K562 (cell line): ENCODE data around the gene VPS33A. TPM values are rescaled to one million over a fixed set of nuclear protein-coding genes. Genes with fewer than 3 reads are reported as not detected.

Experiments
- BRCA1 ChIP-seq, 2 experiments: fragments of 450-650 bp in 1 of 2; sonication (generic) in 1 of 2; formaldehyde crosslinking in 1 of 2; IDR thresholded peaks; 2 replicates each; pipeline versions ENCODE4 v1.5.0 to v1.6.1; 2017 to 2020; ENCODE audit warnings: mild to moderate bottlenecking in 1 of 2, missing genetic modification reagents in 1 of 2
- CCNT2 ChIP-seq: IDR thresholded peaks from 2 replicates; pipeline ENCODE4 v1.6.1; 2011; ENCODE audit warnings: borderline replicate concordance, low read depth, mild to moderate bottlenecking, moderate library complexity, mixed read lengths, low read length; ENCODE audit not compliant: insufficient read length; ENCODE audit errors: extremely low read depth
- DMBX1 ChIP-seq: fragments of 250-450 bp; sonication (Bioruptor Pico); IDR thresholded peaks from 2 replicates; pipeline ENCODE4 v1.8.0; 2022; ENCODE audit warnings: inconsistent platforms, mild to moderate bottlenecking, moderate library complexity, borderline replicate concordance
- EP400 ChIP-seq: fragments of 450-650 bp; IDR thresholded peaks from 2 replicates; pipeline ENCODE4 v1.6.1; 2017; ENCODE audit warnings: antibody characterized with exemption, mild to moderate bottlenecking, moderate library complexity
- ESRRB ChIP-seq: fragments of 250-450 bp; sonication (Bioruptor Pico); IDR thresholded peaks from 2 replicates; pipeline ENCODE4 v1.5.0; 2020; ENCODE audit warnings: mild to moderate bottlenecking, moderate library complexity, borderline replicate concordance
- KDM5B ChIP-seq: fragments of 200-600 bp; sonication (generic); IDR thresholded peaks from 2 replicates; pipeline ENCODE4 v1.6.1; 2012; ENCODE audit warnings: low read depth, mild to moderate bottlenecking, moderate library complexity, low read length, control low read depth, inconsistent platforms; ENCODE audit not compliant: insufficient replicate concordance
- MAFF ChIP-seq: IDR thresholded peaks from 2 replicates; pipeline ENCODE4 v1.6.1; 2012; ENCODE audit warnings: low read length, improper control_type of control experiment
- MECOM ChIP-seq: fragments of 250-450 bp; sonication (Bioruptor Pico); IDR thresholded peaks from 2 replicates; pipeline ENCODE4 v1.8.0; 2022; ENCODE audit warnings: inconsistent platforms
- NUFIP1 ChIP-seq: fragments of 450-650 bp; IDR thresholded peaks from 2 replicates; pipeline ENCODE4 v1.6.1; 2018; ENCODE audit not compliant: partially characterized antibody
- PHF21A ChIP-seq: fragments of 450-650 bp; IDR thresholded peaks from 2 replicates; pipeline ENCODE4 v1.6.1; 2017; ENCODE audit warnings: low read depth, borderline replicate concordance
- RAD21 ChIP-seq, 2 experiments: fragments of 250-450 bp in 1 of 2; fragments of 450-650 bp in 1 of 2; sonication (Bioruptor Pico) in 1 of 2; formaldehyde crosslinking in 1 of 2; IDR thresholded peaks in 1 of 2; conservative IDR thresholded peaks in 1 of 2; 2 replicates each; pipeline versions ENCODE4 v1.4.0 to v1.8.0; 2020 to 2022; ENCODE audit warnings: mild to moderate bottlenecking in 2 of 2, moderate library complexity in 1 of 2
- RAD51 ChIP-seq: fragments of 450-650 bp; IDR thresholded peaks from 2 replicates; pipeline ENCODE4 v1.7.1; 2016; ENCODE audit warnings: low read depth, mild to moderate bottlenecking, borderline replicate concordance
- RHOXF2B ChIP-seq: fragments of 250-450 bp; sonication (Bioruptor Pico); conservative IDR thresholded peaks from 2 replicates; pipeline ENCODE4 v1.5.1; 2021
- SIRT6 ChIP-seq: IDR thresholded peaks from one replicate; pipeline ENCODE4 v1.6.1; 2012; ENCODE audit warnings: low read depth, mild to moderate bottlenecking, control low read depth, inconsistent platforms, low read length, moderate library complexity
- SMARCA5 ChIP-seq: fragments of 450-650 bp; IDR thresholded peaks from 2 replicates; pipeline ENCODE4 v1.6.1; 2016
- SREBF2 ChIP-seq: sonication (generic); formaldehyde crosslinking; IDR thresholded peaks from 2 replicates; pipeline ENCODE4 v1.4.0; 2020; ENCODE audit warnings: mild to moderate bottlenecking, missing genetic modification reagents
- TEAD1 ChIP-seq, 2 experiments: fragments of 450-650 bp in 1 of 2; sonication (generic) in 1 of 2; formaldehyde crosslinking; IDR thresholded peaks; 2 replicates each; pipeline versions ENCODE4 v1.4.0 to v1.8.0; 2020 to 2022; ENCODE audit warnings: mild to moderate bottlenecking in 2 of 2, missing genetic modification reagents in 1 of 2
- ZKSCAN8 ChIP-seq: fragments of 200-800 bp; sonication (Bioruptor generic); IDR thresholded peaks from 2 replicates; pipeline ENCODE4 v1.6.1; 2016; ENCODE audit warnings: missing genetic modification characterization, missing compliant biosample characterization
- ZNF12 ChIP-seq: sonication (generic); formaldehyde crosslinking; IDR thresholded peaks from 2 replicates; pipeline ENCODE4 v1.4.0; 2020; ENCODE audit warnings: mild to moderate bottlenecking, missing genetic modification reagents
- ZNF766 ChIP-seq: fragments of 200-800 bp; sonication (Bioruptor generic); conservative IDR thresholded peaks from 2 replicates; pipeline ENCODE4 v1.6.1; 2016; ENCODE audit warnings: missing genetic modification characterization, missing compliant biosample characterization
- polyA plus RNA-seq, 8 experiments: library from polyadenylated mRNA; depleted of rRNA in 4 of 8; stranded (reverse) in 5 of 8; unstranded in 3 of 8; fragments of >200 nt; fragmentation: Nextera tagmentation in 2 of 8; fragmentation: Illumina TruSeq in 1 of 8; extraction: Ambion mirVana in 2 of 8; extraction: Trizol in 1 of 8; gene quantifications; 2 replicates each; pipeline versions ENCODE4 v1.2.1 to v1.2.3, GENCODE V29; 2011 to 2014; ENCODE audit warnings: inconsistent platforms in 1 of 8, missing spikeins in 1 of 8
- total RNA-seq, 7 experiments: library from RNA; depleted of rRNA in 6 of 7; stranded (reverse); fragments of >200 nt in 6 of 7; fragmentation: Illumina TruSeq in 2 of 7; extraction: Trizol in 2 of 7; gene quantifications; 2 replicates each; pipeline versions ENCODE4 v1.2.1 to v1.2.3, GENCODE V29; 2011 to 2021; ENCODE audit warnings: low replicate concordance in 1 of 7
- TF ChIP-seq, protein P1 (sequence below): fragments of 450-650 bp; IDR thresholded peaks from 2 replicates; pipeline ENCODE4 v1.6.1; 2016; ENCODE audit warnings: antibody characterized with exemption
- TF ChIP-seq, protein P2 (sequence below): fragments of 450-650 bp; IDR thresholded peaks from 2 replicates; pipeline ENCODE4 v1.6.1; 2017; ENCODE audit warnings: antibody characterized with exemption
- TF ChIP-seq, protein P3 (sequence below): sonication (generic); IDR thresholded peaks from 2 replicates; pipeline ENCODE4 v1.6.1; 2016

VPS33A gene
- total and polyA plus RNA-seq, 9 of the 15 experiments (the other 6 are each of a cell fraction or from before 2014, with no cell fraction given): 10.6 to 34.3 (median 25.3) TPM

DNA sequence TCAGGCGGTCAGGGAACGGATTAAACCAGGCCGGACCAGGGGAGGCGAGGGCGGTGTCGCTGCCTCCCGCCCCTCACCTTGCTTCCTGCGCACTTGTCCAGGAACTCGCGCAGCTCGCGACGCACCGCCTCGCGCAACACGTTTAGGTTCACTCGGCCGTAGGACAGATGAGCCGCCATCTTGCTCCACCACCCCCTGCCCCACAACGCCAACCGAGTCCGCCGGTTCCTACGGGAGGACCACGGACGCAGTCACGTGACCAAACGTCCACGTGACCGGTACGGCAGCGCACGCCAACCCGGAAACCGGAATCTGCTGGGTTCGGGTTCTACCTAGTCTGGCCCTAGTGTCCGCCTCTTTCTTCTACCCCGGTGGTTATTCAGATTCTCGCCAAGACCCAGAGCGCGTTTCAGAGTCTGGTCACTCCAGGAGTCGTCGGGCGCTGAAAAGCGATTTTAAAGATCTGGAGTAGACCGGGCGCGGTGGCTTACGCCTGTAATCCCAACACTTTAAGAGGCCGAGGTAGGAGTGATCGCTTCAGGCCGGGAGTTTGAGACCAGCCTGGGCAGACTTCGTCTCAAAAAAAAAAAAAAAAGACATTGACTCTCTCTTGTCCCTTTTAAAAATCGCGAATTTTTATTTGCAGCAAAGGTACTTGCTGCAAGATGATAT is at the start of gene VPS33A (continued):
- peak; percentile 68; the same call in 1 of the 2 replicates for TF ChIP-seq ZNF766 (CRISPR knock-in tag)
- no peak for TF ChIP-seq ZKSCAN8 (CRISPR knock-in tag)
- TF ChIP-seq BRCA1 (IDR thresholded peaks at IDR 0.05): no peak
- no peak for TF ChIP-seq BRCA1 (CRISPR knock-in tag; IDR thresholded peaks at IDR 0.05)
- no peak for TF ChIP-seq MECOM
- TF ChIP-seq KDM5B: peak; percentile 91
- TF ChIP-seq, protein P1, sequence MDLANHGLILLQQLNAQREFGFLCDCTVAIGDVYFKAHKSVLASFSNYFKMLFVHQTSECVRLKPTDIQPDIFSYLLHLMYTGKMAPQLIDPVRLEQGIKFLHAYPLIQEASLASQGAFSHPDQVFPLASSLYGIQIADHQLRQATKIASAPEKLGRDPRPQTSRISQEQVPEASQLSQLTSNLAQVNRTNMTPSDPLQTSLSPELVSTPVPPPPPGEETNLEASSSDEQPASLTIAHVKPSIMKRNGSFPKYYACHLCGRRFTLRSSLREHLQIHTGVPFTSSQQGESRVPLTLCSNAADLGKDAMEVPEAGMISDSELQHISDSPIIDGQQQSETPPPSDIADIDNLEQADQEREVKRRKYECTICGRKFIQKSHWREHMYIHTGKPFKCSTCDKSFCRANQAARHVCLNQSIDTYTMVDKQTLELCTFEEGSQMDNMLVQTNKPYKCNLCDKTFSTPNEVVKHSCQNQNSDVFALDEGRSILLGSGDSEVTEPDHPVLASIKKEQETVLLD: peak; percentile 91
- TF ChIP-seq MAFF: no peak
- TF ChIP-seq PHF21A: peak; percentile 82; the same call in 1 of the 2 replicates
- no peak for TF ChIP-seq DMBX1
- TF ChIP-seq, protein P2, sequence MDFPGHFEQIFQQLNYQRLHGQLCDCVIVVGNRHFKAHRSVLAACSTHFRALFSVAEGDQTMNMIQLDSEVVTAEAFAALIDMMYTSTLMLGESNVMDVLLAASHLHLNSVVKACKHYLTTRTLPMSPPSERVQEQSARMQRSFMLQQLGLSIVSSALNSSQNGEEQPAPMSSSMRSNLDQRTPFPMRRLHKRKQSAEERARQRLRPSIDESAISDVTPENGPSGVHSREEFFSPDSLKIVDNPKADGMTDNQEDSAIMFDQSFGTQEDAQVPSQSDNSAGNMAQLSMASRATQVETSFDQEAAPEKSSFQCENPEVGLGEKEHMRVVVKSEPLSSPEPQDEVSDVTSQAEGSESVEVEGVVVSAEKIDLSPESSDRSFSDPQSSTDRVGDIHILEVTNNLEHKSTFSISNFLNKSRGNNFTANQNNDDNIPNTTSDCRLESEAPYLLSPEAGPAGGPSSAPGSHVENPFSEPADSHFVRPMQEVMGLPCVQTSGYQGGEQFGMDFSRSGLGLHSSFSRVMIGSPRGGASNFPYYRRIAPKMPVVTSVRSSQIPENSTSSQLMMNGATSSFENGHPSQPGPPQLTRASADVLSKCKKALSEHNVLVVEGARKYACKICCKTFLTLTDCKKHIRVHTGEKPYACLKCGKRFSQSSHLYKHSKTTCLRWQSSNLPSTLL: no peak
- TF ChIP-seq RHOXF2B: 0 out of 2 replicates have a peak, but pooled peaks have one; percentile 56
- no peak for TF ChIP-seq SIRT6
- no peak for TF ChIP-seq NUFIP1
- 0 out of 2 replicates have a peak, but pooled peaks have one; percentile 28 for TF ChIP-seq SREBF2
- TF ChIP-seq CCNT2: peak; percentile 33
- peak; percentile 66 to 78 for TF ChIP-seq TEAD1 (CRISPR knock-in tag; IDR thresholded peaks at IDR 0.05)
- TF ChIP-seq EP400: peak; percentile 95
- TF ChIP-seq RAD51: peak; percentile 100
- TF ChIP-seq SMARCA5: no peak
- TF ChIP-seq ESRRB: no peak
- no peak for TF ChIP-seq RAD21 (CRISPR knock-in tag; conservative IDR thresholded peaks at IDR 0.05 in 1 of 2, IDR thresholded peaks at IDR 0.05 in 1 of 2)
- TF ChIP-seq, protein P3, sequence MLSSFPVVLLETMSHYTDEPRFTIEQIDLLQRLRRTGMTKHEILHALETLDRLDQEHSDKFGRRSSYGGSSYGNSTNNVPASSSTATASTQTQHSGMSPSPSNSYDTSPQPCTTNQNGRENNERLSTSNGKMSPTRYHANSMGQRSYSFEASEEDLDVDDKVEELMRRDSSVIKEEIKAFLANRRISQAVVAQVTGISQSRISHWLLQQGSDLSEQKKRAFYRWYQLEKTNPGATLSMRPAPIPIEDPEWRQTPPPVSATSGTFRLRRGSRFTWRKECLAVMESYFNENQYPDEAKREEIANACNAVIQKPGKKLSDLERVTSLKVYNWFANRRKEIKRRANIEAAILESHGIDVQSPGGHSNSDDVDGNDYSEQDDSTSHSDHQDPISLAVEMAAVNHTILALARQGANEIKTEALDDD: 0 out of 2 replicates have a peak, but pooled peaks have one; percentile 46
- no peak for TF ChIP-seq ZNF12 (CRISPR knock-in tag)
